Aorta (tissue), 5 donors: ENCODE data around the gene PPRC1. TPM values are rescaled to one million over a fixed set of nuclear protein-coding genes. Genes with fewer than 3 reads are reported as not detected.
A peak's percentile ranks its signal among the peaks of the same experiment; 100 is the strongest.

Experiments
- ATAC-seq: fragments of 200-7000 bp; cut with Tn5 transposase; one replicate; pipeline ENCODE4 v1.9.1; 2022; ENCODE audit warnings: moderate library complexity; ENCODE audit not compliant: low FRiP score
- DNase-seq, 2 donors: peaks; one replicate each; pipeline ENCODE4 v3.0.0-alpha.2; 2020
- H3K27ac ChIP-seq, 2 donors: one replicate each; pipeline ENCODE4 v1.5.1; 2013; ENCODE audit warnings: low read length in 2 of 2, mild to moderate bottlenecking in 2 of 2, moderate library complexity in 2 of 2, control low read depth in 1 of 2, inconsistent platforms in 1 of 2, low read depth in 1 of 2
- H3K27me3 ChIP-seq, 2 donors: one replicate each; pipeline ENCODE4 v1.6.1; 2013; ENCODE audit warnings: control low read depth in 1 of 2, low read length in 1 of 2, mild to moderate bottlenecking in 1 of 2, moderate library complexity in 1 of 2; ENCODE audit not compliant: insufficient read depth in 2 of 2, control insufficient read depth in 1 of 2
- H3K36me3 ChIP-seq, 2 donors: one replicate each; pipeline ENCODE4 v1.6.1; 2013; ENCODE audit warnings: control low read depth in 1 of 2, low read length in 1 of 2, mild to moderate bottlenecking in 1 of 2; ENCODE audit not compliant: insufficient read depth in 2 of 2, control insufficient read depth in 1 of 2
- H3K4me1 ChIP-seq, 2 donors: one replicate each; pipeline ENCODE4 v1.6.1; 2013; ENCODE audit warnings: low read length in 2 of 2, control low read depth in 1 of 2, mild to moderate bottlenecking in 1 of 2, moderate library complexity in 1 of 2; ENCODE audit not compliant: insufficient read depth in 2 of 2, control insufficient read depth in 1 of 2
- H3K4me3 ChIP-seq, 2 donors: one replicate each; pipeline ENCODE4 v1.5.1; 2013; ENCODE audit warnings: low read length in 2 of 2, control low read depth in 1 of 2, mild to moderate bottlenecking in 1 of 2
- H3K9me3 ChIP-seq: one replicate; pipeline ENCODE4 v1.6.1; 2013; ENCODE audit warnings: mild to moderate bottlenecking, low read length; ENCODE audit not compliant: control insufficient read depth
- WGBS, 2 donors: extraction: QIAGEN DNeasy Blood & Tissue Kit; methylation state at CpG; one replicate each; pipeline ENCODE4 v1.1.7; 2013; 5-methylcytosine and 5-hydroxymethylcytosine counted together
- intact Hi-C, 2 donors: fragments of 100-400 bp; cut with DNase I; formaldehyde crosslinking; loops; one replicate each; pipeline versions ENCODE4 v1.14.2 to v1.15.0; 2022
- polyA plus RNA-seq, 2 donors: library from polyadenylated mRNA; stranded (reverse); fragments of 200-250 nt; gene quantifications; one replicate each; pipeline ENCODE4 v1.2.3, GENCODE V29; 2013
- total RNA-seq, 2 donors: library from RNA; stranded (reverse); fragmentation: NEBNext Ultra II Directional; extraction: Animal tissue kit (Norgen Biotek cat#: 25700); gene quantifications; one replicate each; pipeline ENCODE4 v1.2.1, GENCODE V29; 2021
- donor health status: healthy with polysubstance abuse.
- donor health status: Bipolar disorder and iron deficiency.
- donor health status: DM: no; HTN: no; CAD: no.
- donor health status: DM: no; HTN: no; CAD: no.
- donor health status: DM: yes; HTN: yes; CAD: no.

PPRC1 gene
- total and polyA plus RNA-seq, 4 donors, result 9.8 to 35.9 (median 24.8) TPM

- intact Hi-C loops, result loop anchor here in 1 of 2 donors (1.0 kb wide), 1 partner anchor 11 kb away; no protein-coding TSS in a partner anchor
- Histone ChIP-seq H3K27me3 (no peaks in the 10 kb centered on the region), H3K4me3 (peak overlapping the region; percentile 16 to 85), H3K9me3 (no peaks in the 10 kb centered on the region), H3K4me1 (no peaks in the 10 kb centered on the region), H3K27ac (peak overlapping the region; percentile 93 to 95), H3K36me3 (no peaks in the 10 kb centered on the region)
- ATAC-seq (peak; percentile 56), DNase-seq (peak; percentile 80 to 81)
- 0 to 1% methylated on average over 15 of the region's 15 CpGs for WGBS, 2 donors
Measured at GRCh38 chr10:102120991-102121738, 11.7 kb upstream of the PPRC1 start.

GRCh38 chr10:102121739-102122372 lies 11.0 kb upstream of the PPRC1 start:
- Histone ChIP-seq H3K4me1 (no peaks in the 10 kb centered on the region), H3K27me3 (no peaks in the 10 kb centered on the region), H3K9me3 (no peaks in the 10 kb centered on the region), H3K36me3 (no peaks in the 10 kb centered on the region), H3K4me3 (no peak overlapping the region), H3K27ac (peak overlapping the region; percentile 23 to 95)
- ATAC-seq, result no peak
- 30 to 47% methylated on average over 6 of the region's 6 CpGs for WGBS, 2 donors
- intact Hi-C loops, result loop anchor here in 1 of 2 donors (1.0 kb wide), 1 partner anchor 10 kb away; no protein-coding TSS in a partner anchor
- no peak for DNase-seq

GRCh38 chr10:102122450-102122849 lies 10.4 kb upstream of the PPRC1 start:
- whole genome bisulfite sequencing, 2 donors, result 95 to 100% methylated on average over 1 of the region's 1 CpG
- Histone ChIP-seq H3K27me3 (no peaks in the 10 kb centered on the region), H3K9me3 (no peaks in the 10 kb centered on the region), H3K4me3 (no peak overlapping the region), H3K4me1 (no peaks in the 10 kb centered on the region), H3K36me3 (no peaks in the 10 kb centered on the region), H3K27ac (no peak overlapping the region)
- no peak for ATAC-seq
- intact Hi-C loops, result no loop called here
- DNase-seq, result no peak

GRCh38 chr10:102123223-102123622 lies 9.6 kb upstream of the PPRC1 start:
- no peaks in the 10 kb centered on the region for H3K4me1 ChIP-seq
- no peaks in the 10 kb centered on the region for H3K36me3 ChIP-seq
- H3K27ac ChIP-seq, result no peak overlapping the region
- no peak for DNase-seq
- H3K9me3 ChIP-seq, result no peaks in the 10 kb centered on the region
- H3K4me3 ChIP-seq, result no peak overlapping the region
- no peak for ATAC-seq
- no peaks in the 10 kb centered on the region for H3K27me3 ChIP-seq
- 93 to 96% methylated on average over 3 of the region's 3 CpGs for WGBS, 2 donors
- intact Hi-C loops, result no loop called here

GRCh38 chr10:102131286-102132170 lies 1.3 kb upstream of the PPRC1 start:
- H3K36me3 ChIP-seq, result no peaks in the 10 kb centered on the region
- no peaks in the 10 kb centered on the region for H3K9me3 ChIP-seq
- no peak for DNase-seq
- no peak overlapping the region for H3K4me3 ChIP-seq
- no peak overlapping the region for H3K27ac ChIP-seq
- no peaks in the 10 kb centered on the region for H3K4me1 ChIP-seq
- 85 to 87% methylated on average over 8 of the region's 8 CpGs for WGBS, 2 donors
- intact Hi-C loops, result loop anchor here in 1 of 2 donors (1.0 kb wide), 1 partner anchor 10 kb away; no protein-coding TSS in a partner anchor
- no peaks in the 10 kb centered on the region for H3K27me3 ChIP-seq
- no peak for ATAC-seq

- Histone ChIP-seq H3K36me3 (no peaks in the 10 kb centered on the region), H3K4me3 (no peak overlapping the region), H3K4me1 (no peaks in the 10 kb centered on the region), H3K27me3 (no peaks in the 10 kb centered on the region), H3K27ac (peak overlapping the region in 1 of 2 donors; percentile 48), H3K9me3 (no peaks in the 10 kb centered on the region)
- intact Hi-C loops, result loop anchor here in 1 of 2 donors (1.0 kb wide), 1 partner anchor 11 kb away; no protein-coding TSS in a partner anchor
- ATAC-seq (no peak), DNase-seq (no peak)
- WGBS, 2 donors, result 18 to 23% methylated on average over 8 of the region's 8 CpGs
Measured at GRCh38 chr10:102132193-102132562, 662 bp upstream of the PPRC1 start.

GRCh38 chr10:102133373-102134195 lies 744 bp downstream of the PPRC1 start:
- H3K4me3 ChIP-seq, result peak overlapping the region; percentile 43 to 88
- DNase-seq, result peak; percentile 84 to 92
- H3K9me3 ChIP-seq, result no peaks in the 10 kb centered on the region
- peaks cover 1 to 2% of the 10 kb centered on the region in 2 donors for H3K36me3 ChIP-seq
- peak overlapping the region in 1 of 2 donors; percentile 53 for H3K27ac ChIP-seq
- no peaks in the 10 kb centered on the region for H3K4me1 ChIP-seq
- H3K27me3 ChIP-seq, result no peaks in the 10 kb centered on the region
- intact Hi-C loops, result loop anchor here in 1 of 2 donors (1.0 kb wide), 1 partner anchor 19 kb away; the partner anchor contains the start of gene NOLC1
- ATAC-seq, result peak; percentile 69
- WGBS, 2 donors, result 0 to 1% methylated on average over 39 to 48 of the region's 48 CpGs

- Histone ChIP-seq H3K27ac (no peak overlapping the region), H3K9me3 (no peaks in the 10 kb centered on the region), H3K27me3 (no peaks in the 10 kb centered on the region), H3K4me1 (no peaks in the 10 kb centered on the region), H3K36me3 (peaks cover 4 to 7% of the 10 kb centered on the region in 2 donors), H3K4me3 (peak overlapping the region in 1 of 2 donors; percentile 88)
- peak in 1 of 2 donors; percentile 52 for DNase-seq
- 32 to 39% methylated on average over 2 of the region's 2 CpGs for WGBS, 2 donors
- intact Hi-C loops, result no loop called here
- no peak for ATAC-seq
Measured at GRCh38 chr10:102134416-102134815, 1.6 kb downstream of the PPRC1 start.
